Activated CD4-positive, alpha-beta T cell treated with anti-CD3 and anti-CD28 coated beads, Interleukin-2, amount 50 U/mL, for 24 hours (primary cell): ENCODE measurements around the gene RAB40C.

Source experiments
- DNase-seq, 2 donors: peaks; one replicate each; pipeline ENCODE4 v3.0.0-alpha.2; 2020; ENCODE audit warnings: low read depth in 1 of 2, low spot score in 1 of 2

RAB40C gene

GRCh38 chr16:644556-644955 lies 54.7 kb downstream of the RAB40C start:
- DNase-seq: no peak

- no peak for DNase-seq
Measured at GRCh38 chr16:645852-646678, 56.2 kb downstream of the RAB40C start.

GRCh38 chr16:646679-647172 lies 56.9 kb downstream of the RAB40C start:
- DNase-seq: no peak

- DNase-seq: no peak
Measured at GRCh38 chr16:647173-647902, 57.5 kb downstream of the RAB40C start.

GRCh38 chr16:648071-648780 lies 58.4 kb downstream of the RAB40C start:
- no peak for DNase-seq

- peak; percentile 83 to 91 for DNase-seq
Measured at GRCh38 chr16:648781-649589, 59.1 kb downstream of the RAB40C start, which contains the start of gene WDR90. Gene WDR90 (plus strand): TSS chr16:649365. CDS start chr16:649417, 52 bp downstream.

GRCh38 chr16:649631-650030 lies 59.8 kb downstream of the RAB40C start:
- DNase-seq: no peak

- no peak for DNase-seq
Measured at GRCh38 chr16:651844-652243, 62.0 kb downstream of the RAB40C start.

GRCh38 chr16:652454-653305 lies 62.8 kb downstream of the RAB40C start:
- DNase-seq: no peak

GRCh38 chr16:654034-654433 lies 64.2 kb downstream of the RAB40C start:
- no peak for DNase-seq

GRCh38 chr16:657487-657886 lies 67.6 kb downstream of the RAB40C start:
- no peak for DNase-seq

GRCh38 chr16:658679-659571 lies 69.1 kb downstream of the RAB40C start:
- DNase-seq: no peak

GRCh38 chr16:659618-660017 lies 69.8 kb downstream of the RAB40C start:
- DNase-seq: no peak

GRCh38 chr16:660132-660458 lies 70.2 kb downstream of the RAB40C start:
- no peak for DNase-seq

- DNase-seq: peak in 1 of 2 donors; percentile 48
Measured at GRCh38 chr16:660459-661183, 70.8 kb downstream of the RAB40C start.

GRCh38 chr16:661184-661821 lies 71.4 kb downstream of the RAB40C start:
- no peak for DNase-seq

GRCh38 chr16:662095-662494 lies 72.2 kb downstream of the RAB40C start:
- no peak for DNase-seq

- DNase-seq: no peak
Measured at GRCh38 chr16:662597-662996, 72.7 kb downstream of the RAB40C start.
